GM19372 (cell line): ENCODE data around the gene OSBPL10.

Source experiments
- ATAC-seq: cut with Tn5 transposase; IDR thresholded peaks from one replicate; pipeline ENCODE4 v1.9.1; 2021; ENCODE audit warnings: mild to moderate bottlenecking, low read depth, moderate library complexity; ENCODE audit not compliant: unreplicated experiment

OSBPL10 gene

DNA sequence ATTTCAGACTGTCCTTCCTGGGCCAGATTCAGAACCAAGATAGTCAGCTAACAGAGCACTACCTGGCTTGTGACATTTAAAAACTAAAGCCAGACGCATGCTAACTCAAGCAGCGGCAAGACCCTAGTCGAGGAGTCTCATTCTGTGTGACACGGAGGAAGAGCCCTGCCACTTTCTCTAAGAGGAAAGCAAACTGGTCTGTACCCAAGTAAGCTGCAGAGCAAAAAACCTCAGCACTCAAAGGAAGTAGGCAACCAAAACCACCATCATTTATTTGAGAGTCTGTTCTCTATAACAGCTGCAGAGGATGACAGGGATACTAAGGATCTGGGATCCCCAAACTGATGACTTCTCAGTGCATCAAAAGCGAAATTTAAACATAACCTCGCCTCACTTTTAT, 152.1 kb downstream of the OSBPL10 start:
- no peak for ATAC-seq

- no peak for ATAC-seq
Observed at GRCh38 chr3:31828007-31828406, 153.1 kb downstream of the OSBPL10 start.

DNA sequence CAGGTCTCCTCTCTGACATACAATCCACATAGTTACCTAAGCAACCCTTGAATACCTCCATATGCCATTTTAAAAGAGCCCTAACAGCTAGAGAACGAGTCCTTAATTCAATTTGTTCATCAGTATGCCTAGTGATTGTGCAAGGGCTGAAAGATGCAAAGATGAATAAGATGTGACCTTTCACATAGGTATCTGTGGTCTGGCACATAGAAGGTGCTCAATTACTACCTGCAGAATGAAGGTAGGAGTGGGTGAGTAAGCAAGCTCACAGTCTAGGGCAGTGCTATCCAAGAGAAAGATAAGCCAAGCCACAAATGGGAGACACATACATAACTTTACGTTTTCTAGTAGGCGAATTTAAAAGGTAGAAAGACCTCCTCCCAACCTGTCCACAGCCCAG, 157.9 kb downstream of the OSBPL10 start:
- no peak for ATAC-seq

DNA sequence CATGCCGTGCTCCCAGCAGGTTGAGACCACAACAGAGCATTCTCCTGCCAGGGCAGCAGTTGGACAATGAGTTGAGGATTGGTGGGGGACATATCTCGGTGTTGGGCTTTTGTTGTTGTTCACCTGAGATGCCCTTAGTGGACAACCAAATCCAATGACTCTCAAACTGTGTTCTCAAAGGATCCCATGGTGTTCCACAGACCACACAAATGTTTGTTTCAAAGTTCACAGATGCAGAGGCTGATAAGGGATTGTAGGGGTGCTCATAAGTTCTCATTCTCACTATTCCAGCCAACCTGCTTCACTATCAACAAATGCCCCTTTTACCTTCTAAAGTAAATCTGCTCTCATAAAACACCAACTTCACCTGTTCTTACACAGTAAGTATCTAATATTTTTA, 159.9 kb downstream of the OSBPL10 start:
- ATAC-seq, result no peak

DNA sequence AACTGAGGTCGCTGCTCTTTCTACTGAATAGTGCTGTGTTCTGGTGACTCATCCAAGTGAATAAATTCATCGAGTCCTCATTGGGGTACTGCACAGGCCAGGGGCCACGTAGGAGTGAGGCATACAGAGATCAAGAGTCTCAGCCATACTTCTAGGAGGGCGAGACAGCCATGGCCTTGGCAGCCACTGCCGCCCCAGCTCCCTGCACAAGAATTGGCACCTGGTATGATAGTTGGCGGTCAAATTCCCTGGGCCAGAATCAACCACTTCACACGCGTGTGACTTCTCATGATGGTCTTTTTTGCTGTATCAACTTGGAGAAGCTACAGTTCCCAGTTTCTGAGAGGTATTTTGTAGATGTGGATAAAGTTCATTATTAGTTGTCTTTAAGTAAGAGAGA, 161.6 kb downstream of the OSBPL10 start:
- no peak for ATAC-seq

GRCh38 chr3:31817411-31817966, 163.6 kb downstream of the OSBPL10 start:
- ATAC-seq, result no peak

- no peak for ATAC-seq
Observed at GRCh38 chr3:31815631-31816440, 165.2 kb downstream of the OSBPL10 start.

DNA sequence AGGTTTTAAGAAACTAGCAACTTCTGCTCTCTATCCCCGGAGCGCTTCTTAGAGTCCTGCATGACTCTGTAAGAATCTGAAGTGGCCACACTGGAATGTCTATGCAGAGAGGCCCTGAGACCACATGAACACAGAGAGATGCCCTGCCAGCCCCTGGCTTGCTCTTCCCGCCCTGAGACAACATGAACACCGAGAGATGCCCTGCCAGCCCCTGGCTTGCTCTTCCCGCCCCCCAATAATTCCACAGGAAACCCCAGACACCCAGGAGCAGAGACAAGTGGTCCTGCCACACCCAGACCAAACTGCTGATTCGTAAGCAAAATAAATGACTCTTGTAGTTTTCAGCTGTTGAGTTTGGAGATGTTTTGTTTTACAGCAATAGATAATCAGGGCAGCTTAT, 166.1 kb downstream of the OSBPL10 start:
- no peak for ATAC-seq

DNA sequence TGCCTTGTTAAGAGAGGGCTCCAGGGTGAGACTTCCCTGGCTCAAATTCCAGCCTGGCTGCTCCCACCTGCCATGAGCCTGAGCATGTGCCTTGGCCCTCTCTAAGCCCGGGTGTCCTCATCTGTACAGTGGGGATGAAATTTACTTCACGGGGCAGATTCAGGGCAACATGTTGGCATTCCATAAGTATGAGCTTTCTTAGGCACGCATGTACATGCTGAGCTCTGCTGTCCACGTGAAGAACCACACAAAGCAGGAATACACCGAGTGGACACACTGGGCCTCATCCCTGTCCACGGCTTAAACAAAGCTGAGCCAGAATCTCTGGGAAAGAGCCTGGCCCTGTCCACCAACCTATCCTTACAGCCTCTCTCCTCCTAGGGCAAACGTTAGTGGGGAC, 167.4 kb downstream of the OSBPL10 start:
- no peak for ATAC-seq

DNA sequence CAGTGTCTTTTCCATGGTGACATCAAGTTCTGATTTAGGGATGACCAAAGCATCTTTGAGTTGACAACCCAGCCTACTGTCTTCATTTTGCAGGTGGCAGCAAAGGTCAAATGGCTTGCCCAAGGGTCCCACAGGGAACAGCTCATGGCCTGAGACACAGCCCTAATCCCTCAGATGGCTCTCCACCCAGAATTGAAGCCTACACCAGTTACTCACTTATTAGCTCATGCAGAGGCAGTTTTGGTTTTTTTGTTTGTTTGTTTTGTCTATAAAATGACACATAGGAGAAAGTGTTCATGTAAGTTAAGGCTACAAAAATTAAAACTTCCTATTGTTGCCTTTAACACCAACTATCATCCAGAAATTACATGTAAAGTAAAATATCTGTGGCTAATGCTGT, 167.9 kb downstream of the OSBPL10 start:
- ATAC-seq, result no peak

GRCh38 chr3:31810991-31811433, 170.1 kb downstream of the OSBPL10 start:
- no peak for ATAC-seq

DNA sequence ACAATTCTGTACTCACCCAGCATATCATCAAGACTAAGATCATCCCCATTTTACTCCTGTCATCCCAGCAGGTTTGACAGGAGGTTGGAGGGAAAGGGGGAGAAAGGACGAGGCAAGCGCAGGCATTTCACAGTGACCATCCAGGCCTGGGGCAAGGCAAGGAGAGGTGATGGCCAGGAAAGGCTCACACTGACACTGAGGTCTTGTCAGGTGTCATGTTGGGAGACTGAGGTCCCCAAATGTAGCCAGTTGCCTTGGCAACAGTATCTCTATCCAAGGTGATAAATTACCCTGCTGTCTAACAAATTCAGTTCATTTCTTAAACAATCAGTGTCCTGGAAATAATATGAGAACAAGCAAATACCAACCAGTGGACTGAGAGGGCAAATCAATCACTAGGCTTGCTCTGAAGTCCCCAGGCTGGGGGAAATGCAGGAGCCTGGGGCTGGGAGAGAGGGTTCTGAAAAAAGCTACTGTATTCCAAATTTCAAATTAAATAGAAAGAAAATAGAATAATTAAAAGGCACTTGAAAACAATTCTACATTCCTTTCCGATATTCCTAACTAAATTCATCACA, 172.8 kb downstream of the OSBPL10 start:
- ATAC-seq, result no peak

GRCh38 chr3:31804251-31805051, 176.6 kb downstream of the OSBPL10 start:
- no peak for ATAC-seq

DNA sequence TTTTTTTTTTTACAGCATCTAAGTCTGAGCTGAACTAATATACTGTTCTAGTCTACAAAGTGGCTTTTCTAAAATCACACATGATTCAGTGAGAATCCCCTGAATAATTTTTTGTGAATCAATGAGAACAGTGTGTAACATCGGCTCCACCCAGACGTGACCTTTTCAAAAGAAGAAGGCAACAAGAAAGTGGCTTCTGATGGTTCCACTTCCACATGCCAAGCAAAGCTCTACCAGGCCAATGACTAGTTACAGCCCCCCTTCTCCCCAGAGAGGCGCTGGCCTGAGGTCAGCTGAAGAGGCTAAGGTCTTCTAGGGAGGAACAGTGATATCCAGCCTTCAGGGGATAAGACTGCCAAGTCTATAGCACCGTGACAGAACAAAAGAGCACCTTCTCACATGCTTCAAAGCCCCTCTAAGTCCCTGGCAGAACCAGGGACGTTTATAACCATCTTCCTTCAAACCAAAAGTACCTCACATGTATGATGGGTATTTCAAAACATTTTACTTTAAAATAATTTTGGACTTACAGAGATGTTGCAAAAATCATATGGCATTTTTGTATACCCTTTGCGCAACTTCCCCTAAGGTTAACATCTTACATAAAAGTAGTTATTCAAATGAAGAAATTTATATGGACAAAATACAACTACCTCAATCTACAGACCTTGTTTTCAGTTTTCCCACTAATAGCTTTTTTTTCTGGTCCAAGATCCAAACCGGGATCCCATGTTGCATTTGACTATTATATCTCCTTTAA, 177.9 kb downstream of the OSBPL10 start:
- no peak for ATAC-seq

- no peak for ATAC-seq
Observed at GRCh38 chr3:31800436-31800835, 180.6 kb downstream of the OSBPL10 start.

DNA sequence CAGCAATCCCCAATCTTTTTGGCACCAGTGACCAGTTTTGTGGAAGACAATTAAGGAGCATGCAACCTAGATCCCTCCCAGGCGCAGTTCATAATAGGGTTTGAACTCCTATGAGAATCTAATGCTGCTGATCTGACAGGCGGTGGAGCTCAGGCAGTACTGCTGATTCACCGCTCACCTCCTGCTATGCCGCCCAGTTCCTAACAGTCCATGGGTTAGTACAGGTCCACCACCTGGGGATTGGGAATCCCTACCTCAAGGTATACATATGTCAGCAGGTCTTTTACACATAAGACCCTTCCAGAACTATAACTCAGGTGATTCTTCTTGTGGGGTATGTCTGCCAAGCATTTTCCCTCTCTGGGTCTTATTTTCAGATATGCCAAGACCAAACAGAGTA, 182.2 kb downstream of the OSBPL10 start:
- no peak for ATAC-seq

GRCh38 chr3:31793821-31794220, 187.2 kb downstream of the OSBPL10 start:
- no peak for ATAC-seq

GRCh38 chr3:31791090-31791430, 190.0 kb downstream of the OSBPL10 start:
- ATAC-seq, result no peak

DNA sequence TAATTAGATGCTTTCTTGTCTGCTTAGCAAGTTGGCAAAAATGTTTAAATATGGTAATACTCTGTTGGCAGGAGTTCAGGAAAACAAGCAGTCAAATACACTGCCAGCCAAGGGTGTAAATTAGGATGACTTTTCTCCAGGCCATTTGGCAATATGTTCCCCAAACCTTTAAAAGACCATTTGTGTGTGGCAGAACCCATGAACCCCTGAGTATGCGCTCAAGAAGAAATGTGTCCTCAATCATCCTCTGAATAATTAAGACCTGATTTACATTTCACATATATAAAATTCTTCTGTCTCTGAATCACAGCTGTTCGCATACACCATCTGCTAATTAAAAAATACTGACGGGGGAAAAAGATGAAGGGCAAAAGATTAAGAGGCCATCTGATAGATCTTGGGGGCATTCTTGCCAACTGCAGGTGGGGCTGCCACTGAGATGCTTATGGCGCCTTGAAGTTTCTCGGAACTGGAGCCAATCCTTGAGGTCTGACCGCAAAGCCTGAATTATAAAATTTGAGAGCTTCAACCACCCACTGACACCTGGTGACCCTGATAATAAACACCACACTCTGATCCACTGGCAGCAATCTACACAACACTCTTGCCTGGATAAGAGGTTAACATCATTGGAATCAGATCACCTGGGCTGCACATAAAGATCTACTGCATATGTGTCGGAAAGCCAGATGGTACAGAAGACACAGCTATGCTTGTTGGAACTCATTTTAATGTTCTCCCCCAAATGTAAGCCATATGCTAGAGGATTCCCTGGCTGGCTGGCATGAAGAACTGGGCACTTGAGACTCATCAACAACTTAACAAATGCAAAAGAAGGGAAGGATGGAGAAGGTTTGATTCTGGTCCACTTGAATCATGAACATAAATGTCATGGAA, 190.6 kb downstream of the OSBPL10 start:
- ATAC-seq, result no peak

DNA sequence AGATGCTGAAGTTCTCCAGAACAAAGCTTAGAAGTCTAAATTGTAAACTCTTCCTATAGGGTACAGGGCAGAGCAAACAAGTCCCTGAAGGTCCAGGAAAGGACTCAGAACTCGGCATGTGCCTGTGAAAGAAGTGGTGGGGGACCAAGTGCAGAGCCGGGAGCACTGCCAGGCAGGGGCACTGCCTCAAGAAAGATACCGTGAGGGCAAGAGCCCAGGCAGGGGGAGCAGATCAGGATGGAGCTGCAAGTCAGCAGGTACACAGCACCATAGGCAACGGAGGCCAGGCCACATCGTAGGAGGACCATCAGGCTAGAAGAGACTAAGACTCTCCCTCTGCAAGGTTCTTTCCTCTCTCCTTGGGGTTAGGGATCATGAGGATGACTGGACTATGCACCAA, 191.6 kb downstream of the OSBPL10 start:
- ATAC-seq, result no peak
